GM19452 (cell line): Measurements from ENCODE around the gene DDB1.
A peak's percentile ranks its signal among the peaks of the same experiment; 100 is the strongest.
"Not testable (repeated sequence)": the region's sequence is repeated elsewhere in the genome, so short reads cannot be mapped to it uniquely, and the experiment has no call there.

Experiments used
- ATAC-seq: cut with Tn5 transposase; IDR thresholded peaks from one replicate; pipeline ENCODE4 v1.9.1; 2021; ENCODE audit not compliant: unreplicated experiment

Gene DDB1

DNA sequence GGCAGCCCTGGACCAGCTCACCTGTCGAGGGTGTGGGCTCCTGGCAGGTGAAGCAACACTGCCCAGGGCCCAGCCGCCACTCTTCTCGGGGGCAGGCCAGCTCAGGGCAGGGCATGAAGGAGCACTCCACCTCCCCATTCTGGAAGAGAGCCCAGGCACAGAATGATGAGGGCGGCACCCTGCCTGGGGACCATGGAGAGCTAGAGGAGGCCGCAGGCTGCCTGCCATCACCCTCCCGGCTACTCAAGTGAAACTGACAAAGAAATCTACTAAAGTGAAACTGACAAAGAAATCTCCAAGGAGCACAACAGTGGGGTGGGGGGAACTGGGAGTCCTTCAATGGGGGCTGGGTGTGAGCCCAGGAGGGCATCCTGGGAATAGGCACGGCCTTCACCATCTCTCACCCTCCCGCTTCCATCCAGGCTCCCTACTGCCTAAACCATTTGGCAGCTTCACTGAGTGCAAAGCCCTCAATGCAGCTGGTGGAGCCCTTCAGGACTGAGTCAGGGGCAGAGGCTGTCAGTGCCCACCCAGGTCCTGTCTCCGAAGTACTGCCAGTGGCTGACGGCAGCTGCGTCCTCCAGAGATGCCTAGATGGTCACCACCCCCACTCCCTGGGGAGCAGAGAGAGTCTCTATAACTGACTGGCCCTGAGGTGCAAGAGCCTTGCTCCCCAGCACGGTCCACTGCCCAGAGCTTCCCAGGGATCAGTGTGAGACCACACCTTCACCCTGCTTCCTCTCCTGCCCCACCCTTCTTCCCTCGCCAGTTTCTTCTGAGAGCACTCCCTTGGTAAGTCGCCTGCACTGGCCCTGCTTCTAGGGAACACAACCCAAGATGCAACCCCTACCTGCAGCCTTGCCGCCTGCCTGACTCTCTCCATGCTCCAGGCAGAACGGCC is 59.5 kb downstream of the DDB1 start:
- no peak for ATAC-seq

DNA sequence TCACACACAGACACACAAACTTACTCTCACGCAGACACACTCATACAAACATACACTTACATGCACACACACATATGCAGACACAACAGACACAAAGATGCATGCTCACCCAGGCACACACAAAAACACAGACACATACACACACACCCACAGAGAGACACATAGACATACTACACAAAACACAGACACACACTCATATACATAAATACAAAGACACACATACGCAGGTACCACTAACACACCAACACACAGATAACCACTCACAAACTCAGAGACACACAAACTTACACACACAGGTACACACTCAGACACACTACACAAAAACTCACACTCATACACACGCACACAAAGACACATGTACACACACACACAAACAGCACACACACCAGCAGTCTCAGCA is 60.2 kb downstream of the DDB1 start:
- no peak for ATAC-seq

DNA sequence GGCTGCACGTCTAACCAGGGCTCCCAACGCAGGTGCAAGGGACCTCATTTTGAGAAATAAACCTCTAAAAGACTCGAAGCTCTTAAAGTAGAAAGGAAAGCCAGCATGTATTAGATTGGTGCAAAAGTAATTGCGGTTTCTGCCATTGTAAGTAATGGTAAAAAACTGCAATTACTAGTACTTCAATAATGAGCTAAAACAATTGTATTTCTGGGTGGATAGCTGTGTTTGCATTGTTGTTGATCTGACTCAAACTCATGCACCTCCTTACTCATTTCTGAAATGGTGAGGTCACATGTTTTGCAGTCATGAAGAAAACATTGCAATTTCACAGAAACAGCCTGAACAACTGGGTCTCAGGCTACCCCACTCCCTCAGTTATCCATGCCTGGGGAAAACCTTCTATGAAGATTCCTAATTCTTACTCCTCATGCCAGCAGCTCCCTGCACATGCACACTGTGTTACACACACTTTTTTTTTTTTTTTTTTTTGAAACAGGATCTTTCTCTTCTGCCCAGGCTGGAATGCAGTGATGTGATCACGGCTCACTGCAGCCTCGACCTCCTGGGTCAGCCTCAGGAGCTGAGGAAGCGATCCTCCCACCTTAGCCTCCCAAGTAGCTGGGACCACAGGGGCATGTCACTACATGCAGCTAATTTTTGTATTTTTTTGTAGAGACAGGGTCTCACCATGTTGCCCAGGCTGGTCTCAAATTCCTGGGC is 62.4 kb downstream of the DDB1 start:
- no peak for ATAC-seq

DNA sequence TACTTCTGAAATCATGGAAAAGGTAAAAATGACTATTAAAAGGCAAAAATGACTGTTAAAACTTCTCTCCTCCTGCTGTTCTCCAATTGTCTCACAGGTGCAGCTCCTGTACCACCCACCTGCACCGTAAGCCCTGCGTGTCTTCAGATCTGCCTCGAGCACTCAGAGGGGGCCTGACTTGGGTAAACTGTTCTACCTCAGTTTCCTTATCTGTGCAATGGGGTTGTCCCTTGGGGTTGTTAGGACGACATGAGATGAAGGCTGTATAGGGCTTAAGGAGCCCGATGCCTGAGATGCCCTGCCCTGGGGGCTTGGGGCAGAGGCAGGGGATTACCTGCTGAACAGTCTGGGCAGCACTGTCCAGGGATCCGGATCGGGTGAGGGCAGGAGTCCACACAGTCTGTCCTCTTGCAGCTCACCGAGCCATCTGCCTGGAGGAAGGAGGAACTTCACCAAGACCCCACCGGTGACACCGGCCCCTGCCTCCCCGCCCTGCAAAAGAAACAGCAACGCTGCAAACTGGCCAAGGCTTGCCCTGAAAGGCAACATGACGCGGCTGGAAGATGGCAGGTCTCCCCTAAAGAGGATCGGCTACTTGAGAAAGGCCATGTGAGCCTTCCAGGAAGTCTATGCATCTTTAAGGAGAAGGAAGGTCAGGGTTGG is 64.2 kb downstream of the DDB1 start:
- no peak for ATAC-seq

DNA sequence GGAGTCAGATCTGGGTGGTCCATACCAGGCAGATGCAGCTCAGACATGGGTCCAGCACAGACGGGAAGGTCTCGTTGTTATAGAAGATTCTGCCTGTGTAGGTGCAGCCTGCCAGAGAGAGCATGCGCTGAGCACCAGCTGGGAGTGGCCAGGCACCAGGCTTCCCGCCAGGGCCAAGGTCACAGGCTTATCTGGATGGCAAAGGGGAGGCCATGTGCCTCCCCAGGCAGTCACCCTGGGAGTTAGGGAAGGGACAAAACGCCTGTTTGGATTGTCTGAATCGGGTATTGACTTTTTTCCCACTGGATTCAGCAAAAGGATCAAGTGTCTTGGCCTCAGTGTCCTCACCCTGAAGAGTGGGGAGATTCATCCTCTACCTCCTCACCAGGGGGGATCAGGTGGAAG is 65.5 kb downstream of the DDB1 start:
- ATAC-seq: no peak

DNA sequence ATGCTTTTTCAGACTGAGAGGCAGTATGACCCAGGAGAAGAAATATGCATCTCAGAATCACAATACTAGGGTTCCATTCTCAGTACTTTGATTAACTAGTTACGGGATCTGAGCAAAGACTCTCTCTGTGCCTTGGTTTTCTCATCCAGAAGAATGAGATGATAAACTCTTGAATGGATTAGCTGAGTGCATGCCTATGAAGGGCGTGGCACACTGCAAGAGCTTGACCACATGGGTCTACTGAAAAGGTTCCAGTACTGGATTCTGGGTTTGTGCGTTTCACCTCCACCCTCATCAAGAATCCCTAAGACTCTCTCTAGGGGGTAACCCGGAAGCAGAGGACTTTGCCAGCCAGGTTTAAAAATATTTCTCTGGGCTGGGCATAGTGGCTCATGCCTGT is 66.3 kb downstream of the DDB1 start:
- ATAC-seq: no peak

DNA sequence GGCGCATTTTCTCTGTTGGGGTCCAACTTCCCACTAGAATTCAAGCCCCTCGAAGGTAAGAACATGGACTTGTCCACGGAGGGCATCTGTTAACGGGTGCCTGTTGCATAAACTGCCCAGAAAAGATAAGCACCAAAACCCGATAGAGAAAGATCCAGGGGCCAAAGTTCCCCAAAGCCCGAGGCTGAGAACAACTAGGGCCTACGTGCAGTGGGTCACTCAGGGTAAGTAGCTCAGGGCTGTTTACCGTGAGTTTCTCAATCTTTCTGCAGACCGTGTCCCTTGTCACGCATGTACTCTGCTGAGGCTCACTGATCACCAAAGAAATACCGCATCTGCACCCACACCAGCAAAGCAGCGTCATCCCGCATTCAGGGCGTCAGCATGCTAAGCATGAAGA is 67.5 kb downstream of the DDB1 start:
- ATAC-seq: no peak

DNA sequence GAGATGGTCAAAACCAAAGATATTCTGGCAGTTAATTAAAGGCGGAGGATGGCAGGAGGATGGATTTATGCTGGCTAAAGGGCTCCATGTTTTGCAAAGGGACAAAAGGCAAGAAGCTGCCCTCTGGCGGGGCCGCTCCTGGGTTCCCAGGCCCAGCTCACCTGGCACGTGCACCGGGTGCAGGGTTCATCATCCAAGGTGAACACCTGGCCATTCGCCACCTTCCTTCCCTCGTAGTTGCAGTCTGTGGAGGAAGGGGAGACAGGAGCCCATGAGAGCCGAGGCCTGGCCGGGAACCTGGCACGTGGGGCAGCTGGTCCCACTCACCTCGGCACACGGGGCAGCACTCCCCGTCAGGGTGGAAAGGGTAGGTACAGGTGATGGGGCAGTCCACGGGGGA is 68.1 kb downstream of the DDB1 start:
- no peak for ATAC-seq

DNA sequence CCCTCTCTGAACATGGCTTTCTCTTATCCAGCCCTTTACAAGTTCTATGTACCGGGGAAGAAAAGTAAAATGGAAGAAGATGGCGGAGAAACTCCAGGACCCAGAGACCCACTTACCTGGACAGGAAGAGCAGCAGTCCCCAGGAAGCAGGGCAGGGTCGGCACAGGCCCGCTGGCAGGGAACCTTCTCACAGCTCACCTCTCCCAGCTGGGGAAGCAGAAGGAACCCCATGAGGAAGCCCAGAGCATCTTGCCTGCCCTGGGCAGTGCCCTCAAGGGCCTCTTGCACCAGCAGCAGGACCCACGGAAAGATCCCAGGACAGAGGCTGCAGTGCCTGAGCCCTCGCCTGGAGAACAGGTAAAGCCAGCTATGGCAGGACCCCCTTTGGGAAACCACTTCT is 68.5 kb downstream of the DDB1 start:
- no peak for ATAC-seq

DNA sequence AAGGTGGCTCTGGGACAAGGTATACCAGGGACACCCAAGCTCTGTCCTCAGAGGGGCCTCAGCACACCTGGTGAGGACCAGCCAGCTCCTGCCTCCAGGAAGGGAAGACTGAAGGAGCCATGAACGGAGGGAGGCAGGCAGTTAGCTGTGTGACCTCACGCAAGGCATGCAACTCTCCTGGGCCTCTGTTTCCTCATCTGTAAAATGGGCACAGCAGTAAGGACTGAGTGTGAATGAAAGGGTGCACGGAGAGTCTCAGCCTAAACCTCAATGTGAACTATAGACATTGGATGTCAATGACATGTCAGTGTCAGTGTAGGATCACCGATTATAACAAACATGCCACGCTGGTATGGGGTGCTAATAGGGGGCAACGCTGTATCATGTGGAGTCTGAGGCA is 73.5 kb downstream of the DDB1 start:
- ATAC-seq: no peak

DNA sequence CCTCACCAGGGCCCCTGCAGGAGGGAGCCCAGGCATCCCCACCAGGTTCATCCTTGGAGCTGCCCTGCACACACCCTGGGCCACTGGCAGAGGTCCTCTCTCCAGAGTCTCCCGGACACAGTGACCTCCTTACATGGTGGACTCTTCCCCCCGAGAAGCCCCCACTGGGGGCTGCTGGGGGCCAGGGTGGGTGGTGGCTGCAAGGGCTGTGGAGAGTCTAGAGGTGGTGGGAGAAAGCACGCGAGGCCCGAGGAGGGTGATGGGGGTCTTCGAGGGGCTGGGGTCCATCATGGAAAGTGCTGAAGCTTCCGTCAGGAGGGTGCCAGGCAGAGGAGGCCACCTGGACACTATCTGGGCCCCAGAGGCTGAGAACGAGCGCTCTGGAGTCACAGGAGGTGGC is 74.4 kb downstream of the DDB1 start:
- no peak for ATAC-seq

DNA sequence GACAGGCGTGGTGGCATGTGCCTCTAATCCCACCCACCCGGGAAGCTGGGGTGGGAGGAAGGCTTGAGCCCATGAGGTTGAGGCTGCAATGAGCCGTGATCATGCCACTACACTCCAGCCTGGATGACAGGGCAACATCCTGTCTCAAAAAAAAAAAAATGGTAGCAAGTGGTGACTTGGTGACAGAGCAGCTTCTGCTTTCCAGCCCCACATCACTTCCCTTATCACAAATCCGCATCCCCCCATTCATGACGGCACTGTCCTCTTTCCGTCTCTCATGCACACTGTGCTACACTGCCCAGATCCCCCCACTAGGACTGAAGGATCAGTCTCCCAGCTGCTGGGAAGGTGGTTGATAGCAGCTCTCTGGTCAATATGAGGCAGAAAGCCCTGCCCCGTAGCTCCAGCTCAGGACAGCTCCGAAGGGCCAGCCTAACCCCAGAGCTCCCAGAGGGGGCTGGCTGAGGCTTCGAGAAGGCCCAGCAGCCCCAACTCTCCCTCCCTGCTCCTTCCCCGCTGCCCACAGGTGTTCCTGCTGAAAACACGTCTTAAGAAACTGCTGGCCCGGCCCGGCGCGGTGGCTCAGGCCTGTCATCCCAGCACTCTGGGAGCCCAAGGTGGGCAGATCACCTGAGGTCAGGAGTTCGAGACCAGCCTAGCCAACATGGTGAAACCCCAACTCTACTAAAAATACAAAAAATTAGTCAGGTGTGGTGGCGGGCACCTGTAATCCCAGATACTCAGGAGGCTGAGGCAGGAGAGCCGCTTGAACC is 76.0 kb downstream of the DDB1 start:
- no peak for ATAC-seq

DNA sequence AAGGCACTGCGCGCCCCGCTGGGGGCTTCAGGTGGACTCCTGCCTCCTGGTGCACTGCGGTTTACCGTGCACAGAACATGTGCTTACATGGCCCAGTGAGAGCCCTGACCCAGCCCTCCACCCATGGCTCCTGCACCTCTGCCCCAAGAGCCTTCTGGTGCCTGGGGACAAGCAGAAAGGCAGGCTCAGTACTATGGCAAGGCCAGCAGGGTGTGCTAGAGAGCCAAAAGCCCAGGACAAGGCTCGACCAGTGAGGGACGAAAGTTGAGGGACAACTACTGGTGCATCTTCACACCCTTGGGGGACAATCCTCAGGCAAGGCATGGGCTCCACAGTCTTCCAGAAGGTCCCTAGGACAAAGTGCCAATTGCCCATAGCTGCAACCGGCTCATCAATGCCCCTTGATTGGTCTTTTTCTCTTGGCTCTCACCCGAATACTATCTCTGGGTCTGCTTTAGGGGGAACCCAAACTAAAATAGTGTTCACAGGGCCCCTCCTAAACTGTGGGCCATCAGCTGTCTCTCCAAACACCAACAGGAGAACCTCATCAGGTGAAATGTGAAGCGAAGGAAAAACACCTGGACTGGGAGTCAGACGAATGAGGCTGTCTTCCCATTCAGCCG is 78.4 kb downstream of the DDB1 start:
- peak; percentile 60 for ATAC-seq

DNA sequence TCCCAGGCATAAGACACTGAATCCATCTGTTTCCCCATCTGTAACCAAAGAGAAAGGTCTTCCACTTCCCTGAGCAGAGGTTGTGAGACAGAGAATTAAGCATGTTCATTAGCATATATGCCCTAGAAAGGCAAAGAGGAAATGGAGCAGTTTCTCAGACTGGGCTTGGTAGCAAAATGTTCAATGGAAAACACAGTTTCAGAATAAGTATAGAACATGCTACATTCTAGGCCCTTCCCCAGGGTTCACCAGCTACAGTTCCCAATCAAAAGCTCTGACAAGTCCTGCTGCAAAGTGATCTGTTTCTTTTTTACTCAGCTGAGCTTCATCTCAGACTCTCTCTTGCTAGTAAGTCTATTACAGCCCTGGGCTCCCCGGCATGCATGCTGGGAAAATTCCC is 80.6 kb downstream of the DDB1 start:
- not testable (repeated sequence) for ATAC-seq

DNA sequence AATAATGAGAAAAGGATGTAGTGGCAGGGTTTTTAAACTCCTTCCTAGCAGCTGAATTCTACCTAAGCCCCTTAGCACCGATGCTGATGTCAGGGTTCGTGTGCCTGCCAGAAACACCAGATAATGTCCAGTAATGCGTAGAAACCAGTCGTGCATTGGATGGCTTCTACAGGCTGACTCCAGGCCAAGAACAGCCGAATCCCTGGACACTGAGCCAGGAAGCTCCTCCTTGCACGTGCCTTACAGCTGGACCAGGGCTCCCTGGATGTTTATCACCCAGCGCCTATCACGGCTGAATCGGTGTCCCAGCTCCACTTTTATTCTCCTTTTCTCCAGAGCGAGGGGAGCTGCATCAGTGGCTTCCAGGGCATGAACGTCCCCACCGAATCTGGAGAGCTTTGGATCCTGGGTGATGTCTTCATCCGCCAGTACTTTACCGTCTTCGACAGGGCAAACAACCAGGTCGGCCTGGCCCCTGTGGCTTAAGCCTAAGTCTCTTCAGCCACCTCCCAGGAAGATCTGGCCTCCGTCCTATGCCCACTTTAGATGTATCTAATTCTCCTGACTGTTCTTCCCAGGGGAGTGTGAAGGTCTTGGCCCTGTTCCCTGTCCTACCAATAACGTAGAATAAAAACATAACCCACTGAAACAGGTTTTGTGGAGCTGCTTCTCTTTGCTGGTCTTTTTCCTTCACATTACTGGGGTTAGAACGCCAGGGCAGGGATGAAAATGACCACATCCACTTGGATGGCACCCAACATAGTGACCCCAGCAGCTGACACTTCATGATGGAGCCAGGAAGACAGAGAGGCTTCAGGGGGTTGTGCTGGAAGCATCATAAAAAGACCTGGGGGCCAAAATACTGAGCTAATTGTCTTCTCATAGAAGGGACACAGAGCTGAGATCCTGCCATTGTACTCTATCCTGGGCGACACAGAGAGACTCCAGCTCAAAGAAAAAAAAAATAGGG is 81.8 kb downstream of the DDB1 start:
- ATAC-seq: not testable (repeated sequence)
